ENCODE data around the gene PARP6.

Gene PARP6

DNA sequence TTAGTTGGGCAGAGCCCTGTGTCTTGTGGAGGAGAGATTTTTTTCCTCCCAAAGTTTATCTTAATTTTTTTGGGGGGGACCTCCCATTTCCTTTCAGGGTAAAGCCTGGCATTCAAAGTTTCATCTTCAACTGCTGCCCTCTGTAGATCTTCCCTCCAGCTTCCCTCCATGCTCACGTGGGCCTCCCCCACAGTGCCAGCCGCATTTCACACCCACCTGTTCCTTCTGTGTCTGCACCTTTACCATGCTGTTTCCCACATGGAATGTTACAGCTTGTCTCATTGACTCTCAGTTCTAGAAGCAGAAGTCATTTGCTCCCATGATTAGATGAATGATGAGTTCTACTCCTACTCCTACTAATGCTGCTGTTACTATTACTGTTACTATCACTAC is 41.1 kb upstream of the PARP6 start:
- TF ChIP-seq, protein P1, sequence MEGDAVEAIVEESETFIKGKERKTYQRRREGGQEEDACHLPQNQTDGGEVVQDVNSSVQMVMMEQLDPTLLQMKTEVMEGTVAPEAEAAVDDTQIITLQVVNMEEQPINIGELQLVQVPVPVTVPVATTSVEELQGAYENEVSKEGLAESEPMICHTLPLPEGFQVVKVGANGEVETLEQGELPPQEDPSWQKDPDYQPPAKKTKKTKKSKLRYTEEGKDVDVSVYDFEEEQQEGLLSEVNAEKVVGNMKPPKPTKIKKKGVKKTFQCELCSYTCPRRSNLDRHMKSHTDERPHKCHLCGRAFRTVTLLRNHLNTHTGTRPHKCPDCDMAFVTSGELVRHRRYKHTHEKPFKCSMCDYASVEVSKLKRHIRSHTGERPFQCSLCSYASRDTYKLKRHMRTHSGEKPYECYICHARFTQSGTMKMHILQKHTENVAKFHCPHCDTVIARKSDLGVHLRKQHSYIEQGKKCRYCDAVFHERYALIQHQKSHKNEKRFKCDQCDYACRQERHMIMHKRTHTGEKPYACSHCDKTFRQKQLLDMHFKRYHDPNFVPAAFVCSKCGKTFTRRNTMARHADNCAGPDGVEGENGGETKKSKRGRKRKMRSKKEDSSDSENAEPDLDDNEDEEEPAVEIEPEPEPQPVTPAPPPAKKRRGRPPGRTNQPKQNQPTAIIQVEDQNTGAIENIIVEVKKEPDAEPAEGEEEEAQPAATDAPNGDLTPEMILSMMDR (IDR thresholded peaks at IDR 0.05; ENCODE audit: extremely low read depth, insufficient read depth, missing control alignments) = no peak
- in situ Hi-C loops (cut with MboI; ENCODE audit: low pct_unique_long_range_greater_than_20kb, low sequenced_read_pairs, unreplicated experiment) = no loop called here
- DNase-seq (ENCODE audit: low spot score) = no peak

DNA sequence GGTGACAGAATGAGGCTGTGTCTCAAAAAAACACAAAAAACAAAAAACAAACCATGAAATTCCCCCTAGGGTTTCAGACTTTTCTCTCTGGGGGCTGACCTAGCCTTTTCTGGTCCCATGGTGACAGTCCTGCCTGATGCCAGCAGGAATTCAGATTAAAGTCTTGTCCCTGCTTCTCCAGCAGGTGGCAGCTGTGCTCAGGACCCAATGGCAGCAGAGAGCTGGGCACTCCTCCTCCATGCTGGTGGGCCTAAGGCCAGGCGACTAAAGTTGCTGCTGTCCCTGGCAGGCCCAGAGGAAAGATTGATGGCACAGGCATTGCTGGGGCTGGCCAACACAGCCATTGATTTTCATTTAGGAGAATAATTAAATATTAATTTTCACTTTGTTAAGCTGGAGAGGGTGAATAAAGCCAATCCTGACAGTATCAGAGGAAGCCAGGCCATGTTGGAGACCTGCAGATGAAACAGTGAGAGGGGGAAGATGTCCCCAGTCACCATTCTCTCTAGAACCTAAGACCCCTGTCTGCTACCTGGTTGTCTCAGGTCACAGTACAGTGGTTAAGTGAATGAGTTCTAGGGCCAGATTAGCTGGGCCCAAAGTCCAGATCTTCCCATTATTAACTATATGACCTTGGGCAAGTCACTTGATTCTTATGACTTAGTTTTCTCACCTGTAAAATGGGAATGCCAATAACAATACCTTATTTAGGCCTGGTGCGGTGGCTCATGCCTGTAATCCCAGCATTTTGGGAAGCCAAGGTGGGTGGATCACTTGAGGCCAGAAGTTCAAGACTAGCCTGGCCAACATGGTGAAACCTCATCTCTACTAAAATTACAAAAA is 40.5 kb upstream of the PARP6 start:
- TF ChIP-seq, protein P1 (IDR thresholded peaks at IDR 0.05; ENCODE audit: extremely low read depth, insufficient read depth, missing control alignments) = peak; percentile 92
- in situ Hi-C loops (cut with MboI; ENCODE audit: low pct_unique_long_range_greater_than_20kb, low sequenced_read_pairs, unreplicated experiment) = no loop called here
- DNase-seq (ENCODE audit: low spot score) = peak; percentile 85

DNA sequence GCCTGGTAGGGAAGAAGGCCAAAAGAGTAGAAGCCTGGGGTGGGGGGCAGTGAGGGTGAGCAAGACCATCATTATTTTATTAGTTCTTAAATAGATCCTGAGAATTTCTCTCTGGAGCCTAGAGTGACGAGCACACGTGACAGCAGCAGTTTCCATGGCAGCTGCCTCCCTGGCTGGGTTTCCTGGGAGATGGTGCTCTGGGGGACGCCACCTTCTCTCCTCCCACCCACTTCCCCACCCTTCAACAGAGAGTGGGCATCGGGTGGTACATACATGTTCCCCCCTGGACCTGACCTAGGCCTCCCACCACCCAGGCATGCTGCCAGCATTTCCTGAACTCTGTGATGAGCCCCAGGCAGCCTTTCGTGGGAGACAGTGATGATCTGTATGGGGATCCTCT is 34.7 kb upstream of the PARP6 start:
- in situ Hi-C loops (cut with MboI; ENCODE audit: low pct_unique_long_range_greater_than_20kb, low sequenced_read_pairs, unreplicated experiment) = no loop called here
- TF ChIP-seq, protein P1 (IDR thresholded peaks at IDR 0.05; ENCODE audit: extremely low read depth, insufficient read depth, missing control alignments) = no peak
- DNase-seq (ENCODE audit: low spot score) = no peak

DNA sequence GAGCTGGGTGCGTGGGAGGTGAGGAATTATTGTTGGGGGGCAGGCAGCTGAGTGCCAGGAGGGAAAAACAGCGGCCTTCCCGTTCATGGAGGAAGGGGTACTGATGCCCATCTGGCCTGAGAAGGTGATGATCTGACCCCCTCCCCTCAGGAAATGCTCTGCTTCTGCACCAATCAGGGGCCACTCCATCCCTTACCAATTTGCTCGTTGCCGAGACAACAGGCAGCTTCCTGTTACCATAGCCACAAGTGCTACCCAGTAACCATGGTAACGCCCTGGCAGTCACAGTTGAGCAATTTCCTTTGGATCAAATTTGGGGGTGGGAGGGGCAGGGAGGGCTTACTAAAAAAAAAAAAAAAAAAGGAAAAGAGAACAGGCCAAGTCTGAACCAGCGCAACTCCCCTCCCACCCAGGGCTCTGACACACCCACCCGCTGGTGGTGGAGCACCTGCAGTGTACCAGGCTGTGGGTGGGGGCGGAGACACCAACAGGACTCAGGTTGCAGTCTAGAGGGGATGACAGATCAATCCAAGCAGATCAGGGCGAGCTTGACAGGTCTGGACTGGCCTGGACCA is 33.9 kb upstream of the PARP6 start:
- TF ChIP-seq, protein P1 (IDR thresholded peaks at IDR 0.05; ENCODE audit: extremely low read depth, insufficient read depth, missing control alignments) = no peak
- DNase-seq (ENCODE audit: low spot score) = no peak
- in situ Hi-C loops (cut with MboI; ENCODE audit: low pct_unique_long_range_greater_than_20kb, low sequenced_read_pairs, unreplicated experiment) = no loop called here

DNA sequence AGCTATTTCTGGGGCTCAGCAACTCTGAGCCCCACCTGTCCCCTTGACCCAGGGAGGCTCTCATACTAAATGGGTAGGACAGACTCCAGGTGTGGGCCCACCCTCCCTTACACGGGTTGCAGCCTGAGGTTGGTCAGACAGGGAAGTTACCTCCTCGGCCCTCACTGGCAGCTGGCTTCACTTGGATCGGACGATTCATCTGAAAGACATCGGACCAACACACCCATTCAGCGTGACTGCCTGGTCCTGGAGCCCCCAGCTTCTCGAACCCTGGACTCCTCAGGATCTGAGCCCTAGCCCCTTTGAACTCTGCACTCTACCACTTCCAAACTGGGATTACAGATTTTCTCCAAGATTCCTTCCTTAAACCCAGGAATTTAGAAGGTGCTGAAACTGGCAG is 32.2 kb upstream of the PARP6 start:
- DNase-seq (ENCODE audit: low spot score) = no peak
- in situ Hi-C loops (cut with MboI; ENCODE audit: low pct_unique_long_range_greater_than_20kb, low sequenced_read_pairs, unreplicated experiment) = no loop called here
- TF ChIP-seq, protein P1 (IDR thresholded peaks at IDR 0.05; ENCODE audit: extremely low read depth, insufficient read depth, missing control alignments) = no peak

DNA sequence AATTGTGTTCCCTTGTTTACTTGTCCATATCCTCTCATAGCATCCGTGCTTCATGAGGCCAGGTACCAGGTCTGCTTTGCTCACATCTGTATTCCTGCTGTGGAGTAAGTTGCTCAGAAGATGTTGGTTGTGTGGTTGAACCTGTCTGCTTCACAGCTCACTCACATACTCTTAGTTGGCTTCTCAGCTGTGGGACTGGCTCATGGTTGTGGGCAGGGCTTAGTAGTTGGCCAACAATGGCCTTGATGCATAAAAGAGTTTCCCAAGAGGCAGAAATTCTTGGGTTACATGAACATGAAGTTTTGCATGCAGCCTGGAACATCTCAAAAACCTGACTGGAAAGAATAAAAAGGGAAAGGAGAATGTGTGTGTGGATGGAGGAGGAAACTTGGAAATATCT is 30.6 kb upstream of the PARP6 start:
- TF ChIP-seq, protein P1 (IDR thresholded peaks at IDR 0.05; ENCODE audit: extremely low read depth, insufficient read depth, missing control alignments) = no peak
- in situ Hi-C loops (cut with MboI; ENCODE audit: low pct_unique_long_range_greater_than_20kb, low sequenced_read_pairs, unreplicated experiment) = no loop called here
- DNase-seq (ENCODE audit: low spot score) = no peak
